HCT116 (cell line): Measurements from ENCODE around the gene EFCAB5. TPM values are rescaled to one million over a fixed set of nuclear protein-coding genes. Genes with fewer than 3 reads are reported as not detected.

Source experiments
- ATAC-seq: fragments of 200-7000 bp; cut with Tn5 transposase; 2 replicates; pipeline ENCODE4 v1.9.1; 2020; ENCODE audit warnings: mild to moderate bottlenecking, moderate library complexity
- BruUV-seq: library from RNA; stranded (reverse); fragments of 400-500 nt; replicated peaks from 2 replicates; lab custom pipeline; 2021; lab: Mats Ljungman, UMichigan
- CTCF ChIA-PET: fragments of 300-600 bp; sonication (Branson Sonifier 250); formaldehyde crosslinking; loops from one replicate; lab custom pipeline; 2021; ENCODE audit warnings: antibody characterized with exemption; lab: Charles Lee
- POLR2A ChIA-PET: fragments of 300-600, 350-600 bp; sonication (Branson Sonifier 250); formaldehyde crosslinking; loops from one replicate; lab custom pipeline; 2021; ENCODE audit warnings: antibody characterized with exemption; lab: Charles Lee
- RAD21 ChIA-PET, 2 experiments: fragments of 300-600 bp; sonication (Branson Sonifier 250); formaldehyde crosslinking; loops; one replicate each; lab custom pipeline; 2023; ENCODE audit warnings: low total read pairs in 2 of 2; ENCODE audit not compliant: uncharacterized antibody in 2 of 2, unreplicated experiment in 2 of 2, low non-redundant PET in 1 of 2; lab: Charles Lee
- DNase-seq: peaks from one replicate; pipeline ENCODE4 v3.0.0-alpha.2; 2010; ENCODE audit warnings: low read depth, low spot score
- H2AFZ ChIP-seq: fragments of 200-600 bp; shearing (Covaris generic), sonication (generic); 2 replicates; pipeline ENCODE4 v1.6.1; 2017; ENCODE audit warnings: low read depth, mixed run types, mixed read lengths, antibody characterized with exemption, low read length; ENCODE audit not compliant: poor library complexity, severe bottlenecking
- H3K27ac ChIP-seq: 2 replicates; pipeline ENCODE4 v1.5.1; 2012; ENCODE audit warnings: low read depth, low read length
- H3K27me3 ChIP-seq: fragments of 200-600 bp; sonication (generic); 2 replicates; pipeline ENCODE4 v1.6.1; 2016; ENCODE audit warnings: mixed run types, low read length, mixed read lengths; ENCODE audit not compliant: insufficient read depth
- H3K36me3 ChIP-seq, 2 experiments: fragments of 200-500 bp in 1 of 2; fragments of 200-600 bp in 1 of 2; sonication (Bioruptor generic) in 1 of 2; sonication (generic) in 1 of 2; 2 replicates each; pipeline versions ENCODE4 v1.5.1 to v1.6.1; 2014 to 2016; ENCODE audit warnings: low read length in 2 of 2, inconsistent platforms in 1 of 2, mixed read lengths in 1 of 2, mixed run types in 1 of 2; ENCODE audit not compliant: insufficient read depth in 2 of 2, control insufficient read depth in 1 of 2
- H3K4me1 ChIP-seq, 2 experiments: fragments of 200-600 bp in 1 of 2; sonication (generic) in 1 of 2; 2 replicates each; pipeline versions ENCODE4 v1.5.1 to v1.6.1; 2012 to 2017; ENCODE audit warnings: low read length in 2 of 2, inconsistent platforms in 1 of 2, mild to moderate bottlenecking in 1 of 2, mixed read lengths in 1 of 2, mixed run types in 1 of 2, moderate library complexity in 1 of 2; ENCODE audit not compliant: insufficient read depth in 2 of 2, control insufficient read depth in 1 of 2
- H3K4me2 ChIP-seq: fragments of 200-600 bp; sonication (generic); 2 replicates; pipeline ENCODE4 v1.6.1; 2017; ENCODE audit warnings: mixed run types, low read length, mixed read lengths
- H3K4me3 ChIP-seq, 2 experiments: fragments of 200-600 bp in 1 of 2; sonication (generic) in 1 of 2; replicated peaks in 1 of 2; 2 replicates each; pipeline ENCODE4 v1.5.1; 2011 to 2016; ENCODE audit warnings: low read length in 2 of 2, control low read depth in 1 of 2, low read depth in 1 of 2, mild to moderate bottlenecking in 1 of 2, mixed read lengths in 1 of 2, mixed run types in 1 of 2
- H3K79me2 ChIP-seq: fragments of 200-600 bp; sonication (generic); 2 replicates; pipeline ENCODE4 v1.6.1; 2017; ENCODE audit warnings: mild to moderate bottlenecking, mixed run types, low read length, moderate library complexity, mixed read lengths; ENCODE audit not compliant: insufficient read depth
- H3K9ac ChIP-seq: fragments of 200-600 bp; sonication (generic); 2 replicates; pipeline ENCODE4 v1.6.1; 2016; ENCODE audit warnings: low read length, mixed read lengths
- H3K9me2 ChIP-seq: fragments of 200-600 bp; sonication (generic), shearing (Covaris generic); 2 replicates; pipeline ENCODE4 v1.6.1; 2017; ENCODE audit warnings: mixed run types, mild to moderate bottlenecking, moderate library complexity; ENCODE audit not compliant: insufficient read depth
- H3K9me3 ChIP-seq, 2 experiments: fragments of 200-500 bp in 1 of 2; fragments of 200-600 bp in 1 of 2; sonication (Bioruptor generic) in 1 of 2; sonication (generic) in 1 of 2; 2 replicates each; pipeline ENCODE4 v1.6.1; 2014 to 2017; ENCODE audit warnings: low read length in 2 of 2, mixed read lengths in 2 of 2, inconsistent platforms in 1 of 2, low read depth in 1 of 2, mild to moderate bottlenecking in 1 of 2, mixed run types in 1 of 2, moderate library complexity in 1 of 2; ENCODE audit not compliant: control insufficient read depth in 1 of 2, insufficient read depth in 1 of 2
- H4K20me1 ChIP-seq: fragments of 200-600 bp; sonication (generic), shearing (Covaris generic); 2 replicates; pipeline ENCODE4 v1.6.1; 2017; ENCODE audit warnings: mixed run types, mild to moderate bottlenecking, moderate library complexity; ENCODE audit not compliant: insufficient read depth
- CBX3 ChIP-seq: IDR thresholded peaks from 2 replicates; pipeline ENCODE4 v1.6.1; 2012; ENCODE audit warnings: low read depth
- CEBPB ChIP-seq: IDR thresholded peaks from 2 replicates; pipeline ENCODE4 v1.6.1; 2012; ENCODE audit warnings: low read depth
- EGR1 ChIP-seq: IDR thresholded peaks from 2 replicates; pipeline ENCODE4 v1.6.1; 2012; ENCODE audit warnings: low read depth
- ELF1 ChIP-seq: IDR thresholded peaks from 2 replicates; pipeline ENCODE4 v1.6.1; 2012; ENCODE audit warnings: low read depth, borderline replicate concordance
- EZH2 ChIP-seq: fragments of 200-600 bp; sonication (generic); IDR thresholded peaks from 2 replicates; pipeline ENCODE4 v1.6.1; 2017; ENCODE audit warnings: antibody characterized with exemption, mixed run types
- EZH2phosphoT487 ChIP-seq: fragments of 200-600 bp; IDR thresholded peaks from 2 replicates; pipeline ENCODE4 v1.6.1; 2018; ENCODE audit warnings: antibody characterized with exemption, borderline replicate concordance
- FOSL1 ChIP-seq: IDR thresholded peaks from 2 replicates; pipeline ENCODE4 v1.6.1; 2012; ENCODE audit warnings: low read depth
- JUND ChIP-seq: IDR thresholded peaks from 2 replicates; pipeline ENCODE4 v1.6.1; 2012
- POLR2A ChIP-seq: IDR thresholded peaks from 2 replicates; pipeline ENCODE4 v1.7.0; 2011; ENCODE audit warnings: borderline replicate concordance; ENCODE audit not compliant: insufficient read depth, insufficient read length; ENCODE audit errors: extremely low read depth
- RAD21 ChIP-seq: IDR thresholded peaks from 2 replicates; pipeline ENCODE4 v1.6.1; 2012; ENCODE audit warnings: low read depth, mild to moderate bottlenecking
- REST ChIP-seq: IDR thresholded peaks from 2 replicates; pipeline ENCODE4 v1.6.1; 2012; ENCODE audit warnings: low read depth
- SIN3A ChIP-seq: IDR thresholded peaks from 2 replicates; pipeline ENCODE4 v1.6.1; 2012; ENCODE audit warnings: low read depth
- SP1 ChIP-seq: IDR thresholded peaks from 2 replicates; pipeline ENCODE4 v1.6.1; 2012; ENCODE audit warnings: low read depth
- SRF ChIP-seq: IDR thresholded peaks from 2 replicates; pipeline ENCODE4 v1.6.1; 2012; ENCODE audit warnings: low read depth
- TCF7L2 ChIP-seq: IDR thresholded peaks from 2 replicates; pipeline ENCODE4 v1.7.0; 2011; ENCODE audit warnings: borderline replicate concordance, inconsistent platforms; ENCODE audit not compliant: insufficient read depth, insufficient read length; ENCODE audit errors: extremely low read depth
- YY1 ChIP-seq: IDR thresholded peaks from 2 replicates; pipeline ENCODE4 v1.6.1; 2011; ENCODE audit warnings: low read length, low read depth, moderate library complexity, mild to moderate bottlenecking; ENCODE audit not compliant: insufficient replicate concordance; ENCODE audit errors: extremely low read depth
- ZBTB33 ChIP-seq: IDR thresholded peaks from 2 replicates; pipeline ENCODE4 v1.6.1; 2011; ENCODE audit warnings: mild to moderate bottlenecking, low read length, moderate library complexity; ENCODE audit not compliant: insufficient replicate concordance; ENCODE audit errors: extremely low read depth
- ZFX ChIP-seq: fragments of 450-650 bp; IDR thresholded peaks from 2 replicates; pipeline ENCODE4 v1.6.1; 2017
- ZNF274 ChIP-seq: fragments of 200-500 bp; sonication (Bioruptor generic); IDR thresholded peaks from 2 replicates; pipeline ENCODE4 v1.6.1; 2014; ENCODE audit warnings: mild to moderate bottlenecking, low read depth, low read length, inconsistent platforms
- intact Hi-C: fragments of 100-400 bp; cut with micrococcal nuclease; formaldehyde crosslinking; loops from 2 replicates; pipeline ENCODE4 v1.10.0; 2022
- total RNA-seq: library from RNA; stranded (reverse); gene quantifications from one replicate; pipeline ENCODE4 v1.2.1, GENCODE V29; 2021; ENCODE audit not compliant: unreplicated experiment
- TF ChIP-seq, protein P1 (sequence below): IDR thresholded peaks from 2 replicates; pipeline ENCODE4 v1.6.1; 2012

EFCAB5 gene
- total RNA-seq, 1 experiment from 2014 or later, result 0.17 TPM

DNA sequence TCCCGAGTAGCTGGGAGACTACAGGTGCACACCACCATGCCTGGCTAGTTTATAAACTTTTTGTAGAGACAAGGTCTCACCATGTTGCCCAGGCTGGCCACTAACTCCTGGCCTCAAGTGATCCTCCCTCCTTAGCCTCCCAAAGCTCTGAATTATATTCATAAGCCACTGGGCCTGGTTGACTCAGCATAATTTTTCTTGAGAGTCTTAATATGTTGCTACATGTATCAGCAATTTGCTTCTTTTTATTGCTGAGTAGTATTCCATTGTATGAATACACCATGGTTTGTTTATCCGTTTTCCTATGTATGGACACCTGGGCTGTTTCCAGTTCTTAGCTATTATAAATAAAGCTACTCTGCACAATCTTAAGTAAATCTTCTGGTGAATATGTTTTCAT is 132.8 kb downstream of the EFCAB5 start:
- DNase-seq (no peak), ATAC-seq (no peak)
- no peaks in the 10 kb centered on the region for H3K4me1 ChIP-seq
- intact Hi-C loops, result no loop called here
- ChIA-PET POLR2A (no interaction called here), RAD21 (no interaction called here), CTCF (interaction anchor here (1.0 kb wide), 1 partner anchor 435 kb away, joined by 3 read pairs; no protein-coding TSS in a partner anchor)
- TF ChIP-seq POLR2A (no peak), YY1 (no peak), CEBPB (no peak), SIN3A (no peak), CBX3 (no peak), TCF7L2 (no peak), ZFX (no peak), ZBTB33 (no peak), EZH2 (no peak), EGR1 (no peak), SP1 (no peak), JUND (no peak), ZNF274 (no peak), RAD21 (no peak), ELF1 (no peak), REST (no peak), EZH2phosphoT487 (no peak), FOSL1 (no peak), SRF (no peak)
- TF ChIP-seq, protein P1, sequence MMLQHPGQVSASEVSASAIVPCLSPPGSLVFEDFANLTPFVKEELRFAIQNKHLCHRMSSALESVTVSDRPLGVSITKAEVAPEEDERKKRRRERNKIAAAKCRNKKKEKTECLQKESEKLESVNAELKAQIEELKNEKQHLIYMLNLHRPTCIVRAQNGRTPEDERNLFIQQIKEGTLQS, result no peak
- no peak overlapping the region for H3K9ac ChIP-seq
- no peaks in the 10 kb centered on the region for H3K36me3 ChIP-seq
- no TSS peak for BruUV-seq
- no peaks in the 10 kb centered on the region for H3K9me2 ChIP-seq
- no peak overlapping the region for H3K4me3 ChIP-seq
- no peaks in the 10 kb centered on the region for H3K9me3 ChIP-seq
- H3K4me2 ChIP-seq, result no peak overlapping the region
- no peaks in the 10 kb centered on the region for H3K79me2 ChIP-seq
- no peak overlapping the region for H3K27ac ChIP-seq
- no peaks in the 10 kb centered on the region for H3K27me3 ChIP-seq
- no peak overlapping the region for H2AFZ ChIP-seq
- no peaks in the 10 kb centered on the region for H4K20me1 ChIP-seq
